Astrocyte (in vitro differentiated cells and primary cell): Measurements from ENCODE around the gene BICD1. TPM values are rescaled to one million over a fixed set of nuclear protein-coding genes. Genes with fewer than 3 reads are reported as not detected.

Source experiments
- DNase-seq: peaks from one replicate; pipeline ENCODE4 v3.0.0-alpha.2; 2010; ENCODE audit warnings: low read depth
- FAIRE-seq: peaks from 2 replicates; lab custom pipeline; 2011; peaks lifted over from hg19 to GRCh38; lab: Jason Lieb, UNC
- H2AFZ ChIP-seq: 2 replicates; pipeline ENCODE4 v1.6.0; 2012; ENCODE audit warnings: low read depth, low read length, inconsistent platforms
- H3K27ac ChIP-seq: 2 replicates; pipeline ENCODE4 v1.5.1; 2011; ENCODE audit warnings: low read depth, low read length, inconsistent platforms
- H3K27me3 ChIP-seq: 2 replicates; pipeline ENCODE4 v1.6.0; 2011; ENCODE audit warnings: low read length, inconsistent platforms; ENCODE audit not compliant: insufficient read depth
- H3K36me3 ChIP-seq: 2 replicates; pipeline ENCODE4 v1.5.1; 2011; ENCODE audit warnings: low read length, inconsistent platforms; ENCODE audit not compliant: insufficient read depth
- H3K4me1 ChIP-seq: 2 replicates; pipeline ENCODE4 v1.5.1; 2011; ENCODE audit warnings: low read length, inconsistent platforms; ENCODE audit not compliant: insufficient read depth
- H3K4me2 ChIP-seq: 2 replicates; pipeline ENCODE4 v1.6.0; 2012; ENCODE audit warnings: low read length, inconsistent platforms
- H3K4me3 ChIP-seq: 2 replicates; pipeline ENCODE4 v1.5.1; 2011; ENCODE audit warnings: low read depth, mild to moderate bottlenecking, low read length, inconsistent platforms; ENCODE audit not compliant: insufficient read depth
- H3K79me2 ChIP-seq: 2 replicates; pipeline ENCODE4 v1.6.0; 2012; ENCODE audit warnings: mild to moderate bottlenecking, low read length, inconsistent platforms; ENCODE audit not compliant: insufficient read depth
- H3K9ac ChIP-seq: 2 replicates; pipeline ENCODE4 v1.6.0; 2012; ENCODE audit warnings: mild to moderate bottlenecking, low read length, inconsistent platforms
- H3K9me3 ChIP-seq: 2 replicates; pipeline ENCODE4 v1.5.1; 2012; ENCODE audit warnings: low read depth, mild to moderate bottlenecking, low read length, inconsistent platforms; ENCODE audit not compliant: insufficient read depth
- H4K20me1 ChIP-seq: 2 replicates; pipeline ENCODE4 v1.6.0; 2012; ENCODE audit warnings: low read length, inconsistent platforms; ENCODE audit not compliant: insufficient read depth
- H3K27ac Mint-ChIP-seq: one replicate; pipeline ENCODE4 v1.8.0; 2021; ENCODE audit warnings: mild to moderate bottlenecking, mixed read lengths; ENCODE audit not compliant: unreplicated experiment
- H3K27me3 Mint-ChIP-seq: one replicate; pipeline ENCODE4 v1.8.0; 2021; ENCODE audit warnings: low read depth, mixed read lengths; ENCODE audit not compliant: unreplicated experiment
- H3K36me3 Mint-ChIP-seq: one replicate; pipeline ENCODE4 v1.8.0; 2021; ENCODE audit warnings: low read depth, mixed read lengths; ENCODE audit not compliant: unreplicated experiment
- H3K4me1 Mint-ChIP-seq: one replicate; pipeline ENCODE4 v1.8.0; 2021; ENCODE audit warnings: low read depth, mixed read lengths; ENCODE audit not compliant: unreplicated experiment
- H3K4me3 Mint-ChIP-seq: one replicate; pipeline ENCODE4 v1.8.0; 2021; ENCODE audit warnings: mild to moderate bottlenecking, moderate library complexity, mixed read lengths; ENCODE audit not compliant: unreplicated experiment
- H3K9me3 Mint-ChIP-seq: one replicate; pipeline ENCODE4 v1.8.0; 2021; ENCODE audit warnings: mild to moderate bottlenecking, mixed read lengths; ENCODE audit not compliant: unreplicated experiment
- CTCF ChIP-seq: IDR thresholded peaks from 2 replicates; pipeline ENCODE4 v1.5.1; 2011; ENCODE audit warnings: low read depth, mild to moderate bottlenecking, inconsistent platforms, low read length, moderate library complexity; ENCODE audit not compliant: insufficient read depth
- EZH2 ChIP-seq: IDR thresholded peaks from 2 replicates; pipeline ENCODE4 v1.6.1; 2012; ENCODE audit warnings: mild to moderate bottlenecking, low read length, inconsistent platforms; ENCODE audit not compliant: insufficient read depth
- total RNA-seq: library from RNA; stranded (reverse); gene quantifications from 2 replicates; pipeline ENCODE4 v1.2.1, GENCODE V29; 2021

BICD1 gene
- total RNA-seq, 1 donor from 2014 or later = 28.7 TPM

GRCh38 chr12:32285021-32285420, 178.4 kb downstream of the BICD1 start:
- Histone ChIP-seq H3K4me3 (no peak overlapping the region), H3K27me3 (no peaks in the 10 kb centered on the region), H3K4me2 (no peak overlapping the region), H3K79me2 (peaks cover 50% of the 10 kb centered on the region), H4K20me1 (peaks cover 51% of the 10 kb centered on the region), H3K36me3 (no peaks in the 10 kb centered on the region), H3K9me3 (no peaks in the 10 kb centered on the region), H2AFZ (no peak overlapping the region), H3K4me1 (no peaks in the 10 kb centered on the region), H3K9ac (no peak overlapping the region), H3K27ac (no peak overlapping the region)
- FAIRE-seq (no peak), DNase-seq (no peak)
- Mint-ChIP-seq H3K4me3 (no peak overlapping the region), H3K9me3 (peaks cover 3% of the 10 kb centered on the region), H3K27ac (no peak overlapping the region), H3K4me1 (no peaks in the 10 kb centered on the region), H3K27me3 (no peaks in the 10 kb centered on the region), H3K36me3 (no peaks in the 10 kb centered on the region)
- TF ChIP-seq EZH2 (no peak), CTCF (no peak)

GRCh38 chr12:32285489-32285888, 178.8 kb downstream of the BICD1 start:
- peaks cover 3% of the 10 kb centered on the region for H3K9me3 Mint-ChIP-seq
- Histone ChIP-seq H3K9me3 (no peaks in the 10 kb centered on the region), H3K4me3 (no peak overlapping the region), H3K27me3 (no peaks in the 10 kb centered on the region), H3K36me3 (no peaks in the 10 kb centered on the region), H4K20me1 (peaks cover 53% of the 10 kb centered on the region), H3K4me2 (no peak overlapping the region), H3K79me2 (peaks cover 52% of the 10 kb centered on the region), H3K9ac (no peak overlapping the region), H3K27ac (no peak overlapping the region), H2AFZ (no peak overlapping the region), H3K4me1 (peaks cover 3% of the 10 kb centered on the region)
- no peak overlapping the region for H3K27ac Mint-ChIP-seq
- H3K4me1 Mint-ChIP-seq = peaks cover 4% of the 10 kb centered on the region
- H3K36me3 Mint-ChIP-seq = no peaks in the 10 kb centered on the region
- DNase-seq (no peak), FAIRE-seq (no peak)
- H3K4me3 Mint-ChIP-seq = no peak overlapping the region
- TF ChIP-seq CTCF = no peak
- TF ChIP-seq EZH2 = no peak
- no peaks in the 10 kb centered on the region for H3K27me3 Mint-ChIP-seq

GRCh38 chr12:32290411-32290810, 183.8 kb downstream of the BICD1 start:
- no peaks in the 10 kb centered on the region for H3K27me3 ChIP-seq
- H3K4me2 ChIP-seq = no peak overlapping the region
- H2AFZ ChIP-seq = no peak overlapping the region
- peaks cover 41% of the 10 kb centered on the region for H3K79me2 ChIP-seq
- Mint-ChIP-seq H3K4me3 (no peak overlapping the region), H3K36me3 (no peaks in the 10 kb centered on the region), H3K4me1 (peaks cover 7% of the 10 kb centered on the region), H3K27ac (no peak overlapping the region), H3K9me3 (peaks cover 3% of the 10 kb centered on the region), H3K27me3 (no peaks in the 10 kb centered on the region)
- no peak overlapping the region for H3K4me3 ChIP-seq
- H3K36me3 ChIP-seq = no peaks in the 10 kb centered on the region
- DNase-seq (peak; percentile 68), FAIRE-seq (peak; percentile 17)
- no peak for TF ChIP-seq EZH2
- no peak for TF ChIP-seq CTCF
- H3K9me3 ChIP-seq = no peaks in the 10 kb centered on the region
- H3K4me1 ChIP-seq = peaks cover 4% of the 10 kb centered on the region
- no peak overlapping the region for H3K27ac ChIP-seq
- no peak overlapping the region for H3K9ac ChIP-seq
- peaks cover 31% of the 10 kb centered on the region for H4K20me1 ChIP-seq
